GM23248 (cell line): ENCODE data around the gene ATP5PB.

ENCODE experiments used
- EZH2 ChIP-seq: fragments of 200-600 bp; sonication (generic); IDR thresholded peaks from 2 replicates; pipeline ENCODE4 v1.6.1; 2018; ENCODE audit warnings: antibody characterized with exemption, mild to moderate bottlenecking; ENCODE audit not compliant: insufficient read depth, poor library complexity, severe bottlenecking
- EZH2phosphoT487 ChIP-seq: fragments of 200-600 bp; sonication (generic); IDR thresholded peaks from 2 replicates; pipeline ENCODE4 v1.6.1; 2018; ENCODE audit warnings: antibody characterized with exemption, moderate library complexity, mild to moderate bottlenecking, low read depth; ENCODE audit not compliant: insufficient read depth

DNA sequence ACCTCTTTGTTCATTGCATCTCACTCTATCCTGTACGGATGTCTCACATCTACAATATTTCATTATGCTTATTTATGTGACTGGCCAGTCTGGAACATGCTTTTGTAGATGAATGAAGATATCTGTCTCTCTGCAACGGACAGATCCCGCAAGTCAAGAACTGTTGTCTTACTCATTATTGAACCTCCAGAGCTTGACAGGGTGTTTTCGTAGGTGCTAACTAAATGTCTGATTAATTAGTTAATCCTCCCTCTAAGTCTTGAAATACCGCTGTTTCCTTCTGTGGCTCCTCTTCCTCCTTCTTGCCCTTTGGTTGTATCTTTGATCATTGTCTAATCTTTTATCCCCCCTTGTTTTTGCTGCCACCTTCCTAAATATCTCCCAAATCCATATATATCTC, 21.3 kb downstream of the ATP5PB start:
- TF ChIP-seq EZH2 (no peak), EZH2phosphoT487 (no peak)
